Measurements from ENCODE around the gene ZNF775.

ZNF775 gene

GRCh38 chr7:150441524-150441923 lies 62.4 kb downstream of the ZNF775 start:
- DNase-seq (ENCODE audit: low spot score) = no peak

- DNase-seq (ENCODE audit: low spot score) = no peak
Measured at GRCh38 chr7:150442811-150443210, 63.7 kb downstream of the ZNF775 start.

- DNase-seq (ENCODE audit: low spot score) = no peak
Measured at GRCh38 chr7:150443793-150444540, 64.8 kb downstream of the ZNF775 start.

- DNase-seq (ENCODE audit: low spot score) = no peak
Measured at GRCh38 chr7:150444674-150445365, 65.7 kb downstream of the ZNF775 start.

GRCh38 chr7:150446288-150446938 lies 67.3 kb downstream of the ZNF775 start:
- no peak for DNase-seq (ENCODE audit: low spot score)

Measured in activated CD4-positive, alpha-beta T cell treated with anti-CD3 and anti-CD28 coated beads, Interleukin-2, Interleukin-4, amounts not matched to agents 100 ng/mL and 50 ng/mL, durations not matched to agents 16 hours and 8 hours (primary cell).